Neural cell (in vitro differentiated cells): ENCODE measurements around the gene SLC44A5. TPM values are rescaled to one million over a fixed set of nuclear protein-coding genes. Genes with fewer than 3 reads are reported as not detected.

ENCODE experiments used
- H2AFZ ChIP-seq: fragments of 200-600, 300-800 bp; sonication (generic), shearing (Covaris generic); 2 replicates; pipeline ENCODE4 v1.6.0; 2014; ENCODE audit warnings: low read depth, mild to moderate bottlenecking, antibody characterized with exemption, low read length, moderate library complexity
- H3F3A ChIP-seq: fragments of 200-600 bp; shearing (Covaris generic); 2 replicates; pipeline ENCODE4 v1.6.1; 2016; ENCODE audit warnings: mild to moderate bottlenecking, moderate library complexity, mixed read lengths, antibody characterized with exemption, low read length; ENCODE audit not compliant: insufficient read depth, poor library complexity, severe bottlenecking
- H3K27ac ChIP-seq: fragments of 200-600, 300-800 bp; sonication (generic), shearing (Covaris generic); 2 replicates; pipeline ENCODE4 v1.5.1; 2014; ENCODE audit warnings: mild to moderate bottlenecking, low read length, moderate library complexity
- H3K27me3 ChIP-seq: fragments of 300-800, 200-600 bp; sonication (generic), shearing (Covaris generic); 2 replicates; pipeline ENCODE4 v1.6.0; 2014; ENCODE audit warnings: mild to moderate bottlenecking, low read depth, low read length, moderate library complexity; ENCODE audit not compliant: insufficient read depth
- H3K36me3 ChIP-seq: fragments of 300-800, 200-600 bp; sonication (generic), shearing (Covaris generic); 2 replicates; pipeline ENCODE4 v1.5.1; 2014; ENCODE audit warnings: mild to moderate bottlenecking, antibody characterized with exemption, low read length, moderate library complexity; ENCODE audit not compliant: insufficient read depth
- H3K4me2 ChIP-seq: fragments of 300-800, 200-600 bp; sonication (generic), shearing (Covaris generic); 2 replicates; pipeline ENCODE4 v1.6.0; 2014; ENCODE audit warnings: mild to moderate bottlenecking, low read length
- H3K4me3 ChIP-seq: fragments of 300-800, 200-600 bp; sonication (generic), shearing (Covaris generic); 2 replicates; pipeline ENCODE4 v1.5.1; 2014; ENCODE audit warnings: mild to moderate bottlenecking, low read length, moderate library complexity
- H3K79me2 ChIP-seq: fragments of 200-600 bp; shearing (Covaris generic); replicated peaks from 2 replicates; pipeline ENCODE4 v1.6.0; 2014; ENCODE audit warnings: mild to moderate bottlenecking, low read length, moderate library complexity; ENCODE audit not compliant: insufficient read depth
- H3K9ac ChIP-seq: fragments of 300-800, 200-600 bp; sonication (generic), shearing (Covaris generic); 2 replicates; pipeline ENCODE4 v1.6.1; 2016; ENCODE audit warnings: mild to moderate bottlenecking, low read length, mixed read lengths
- H3K9me2 ChIP-seq: fragments of 200-600 bp; shearing (Covaris generic); 2 replicates; pipeline ENCODE4 v1.6.1; 2016; ENCODE audit warnings: mild to moderate bottlenecking, low read length, mixed read lengths; ENCODE audit not compliant: insufficient read depth
- H3K9me3 ChIP-seq: fragments of 200-600, 300-800 bp; sonication (generic), shearing (Covaris generic); 2 replicates; pipeline ENCODE4 v1.6.1; 2016; ENCODE audit warnings: mild to moderate bottlenecking, mixed run types, low read length, moderate library complexity, mixed read lengths
- H4K20me1 ChIP-seq: fragments of 200-600 bp; shearing (Covaris generic); 2 replicates; pipeline ENCODE4 v1.6.1; 2016; ENCODE audit warnings: mild to moderate bottlenecking, mixed run types; ENCODE audit not compliant: insufficient read depth
- EP300 ChIP-seq: fragments of 450-650 bp; conservative IDR thresholded peaks from 2 replicates; pipeline ENCODE4 v1.6.1; 2014; ENCODE audit warnings: antibody characterized with exemption, mild to moderate bottlenecking, moderate library complexity; ENCODE audit not compliant: poor library complexity, severe bottlenecking
- EZH2 ChIP-seq: fragments of 200-600, 300-800 bp; shearing (Covaris generic), sonication (generic); IDR thresholded peaks from 2 replicates; pipeline ENCODE4 v1.6.1; 2014; ENCODE audit warnings: antibody characterized with exemption, low read length, borderline replicate concordance, mild to moderate bottlenecking; ENCODE audit not compliant: insufficient read depth, poor library complexity, severe bottlenecking
- MXI1 ChIP-seq: fragments of 450-650 bp; conservative IDR thresholded peaks from 2 replicates; pipeline ENCODE4 v1.6.1; 2014; ENCODE audit warnings: antibody characterized with exemption, mild to moderate bottlenecking; ENCODE audit not compliant: poor library complexity, severe bottlenecking
- POLR2AphosphoS5 ChIP-seq: IDR thresholded peaks from 2 replicates; pipeline ENCODE4 v1.6.1; 2012
- RAD21 ChIP-seq: fragments of 450-650 bp; conservative IDR thresholded peaks from 2 replicates; pipeline ENCODE4 v1.6.1; 2014; ENCODE audit warnings: antibody characterized with exemption, mild to moderate bottlenecking, moderate library complexity
- TAF1 ChIP-seq: IDR thresholded peaks from 2 replicates; pipeline ENCODE4 v1.6.1; 2012; ENCODE audit warnings: low read depth
- polyA plus RNA-seq: library from polyadenylated mRNA; depleted of rRNA; stranded (reverse); fragments of >200 nt; gene quantifications from 2 replicates; pipeline ENCODE4 v1.2.3, GENCODE V29; 2014
- TF ChIP-seq, protein P1 (sequence below): IDR thresholded peaks from 2 replicates; pipeline ENCODE4 v1.6.1; 2012; ENCODE audit warnings: borderline replicate concordance

The SLC44A5 gene
- polyA plus RNA-seq, 1 donor from 2014 or later, result 53.0 TPM

DNA sequence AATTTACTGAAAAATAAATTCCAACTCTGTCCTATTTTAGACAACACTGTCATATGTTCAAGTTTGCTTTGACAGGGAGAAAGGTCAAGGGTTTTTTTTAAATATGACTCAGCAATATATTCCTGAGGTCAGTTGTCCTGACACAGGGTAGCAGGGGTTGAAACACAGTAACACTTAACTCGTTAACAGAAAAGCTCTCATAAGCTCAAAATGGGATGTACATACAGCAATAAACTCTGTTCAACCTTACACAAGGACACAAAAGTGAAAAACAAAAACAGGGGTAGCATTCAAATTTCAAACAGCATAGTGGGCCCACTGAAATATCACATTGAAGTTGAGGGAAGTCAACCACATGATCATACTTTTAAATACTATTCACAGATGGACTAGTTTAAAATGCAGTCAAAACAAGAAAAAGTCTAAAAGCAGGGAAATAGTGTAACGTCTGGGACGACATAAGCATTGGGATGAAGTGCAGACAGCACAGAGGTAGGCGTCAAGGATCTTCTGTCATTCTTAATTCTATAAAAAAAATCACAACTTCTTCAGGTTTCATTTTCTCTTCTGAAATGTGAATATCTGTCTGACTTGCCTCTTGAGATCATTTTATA is 89.9 kb downstream of the SLC44A5 start:
- H3K79me2 ChIP-seq, result no peaks in the 10 kb centered on the region
- H3K9ac ChIP-seq, result no peak overlapping the region
- no peaks in the 10 kb centered on the region for H4K20me1 ChIP-seq
- no peak overlapping the region for H3K4me3 ChIP-seq
- no peaks in the 10 kb centered on the region for H3K36me3 ChIP-seq
- no peak for TF ChIP-seq TAF1
- TF ChIP-seq POLR2AphosphoS5, result no peak
- TF ChIP-seq RAD21, result no peak
- TF ChIP-seq EP300, result no peak
- TF ChIP-seq MXI1, result no peak
- TF ChIP-seq, protein P1, sequence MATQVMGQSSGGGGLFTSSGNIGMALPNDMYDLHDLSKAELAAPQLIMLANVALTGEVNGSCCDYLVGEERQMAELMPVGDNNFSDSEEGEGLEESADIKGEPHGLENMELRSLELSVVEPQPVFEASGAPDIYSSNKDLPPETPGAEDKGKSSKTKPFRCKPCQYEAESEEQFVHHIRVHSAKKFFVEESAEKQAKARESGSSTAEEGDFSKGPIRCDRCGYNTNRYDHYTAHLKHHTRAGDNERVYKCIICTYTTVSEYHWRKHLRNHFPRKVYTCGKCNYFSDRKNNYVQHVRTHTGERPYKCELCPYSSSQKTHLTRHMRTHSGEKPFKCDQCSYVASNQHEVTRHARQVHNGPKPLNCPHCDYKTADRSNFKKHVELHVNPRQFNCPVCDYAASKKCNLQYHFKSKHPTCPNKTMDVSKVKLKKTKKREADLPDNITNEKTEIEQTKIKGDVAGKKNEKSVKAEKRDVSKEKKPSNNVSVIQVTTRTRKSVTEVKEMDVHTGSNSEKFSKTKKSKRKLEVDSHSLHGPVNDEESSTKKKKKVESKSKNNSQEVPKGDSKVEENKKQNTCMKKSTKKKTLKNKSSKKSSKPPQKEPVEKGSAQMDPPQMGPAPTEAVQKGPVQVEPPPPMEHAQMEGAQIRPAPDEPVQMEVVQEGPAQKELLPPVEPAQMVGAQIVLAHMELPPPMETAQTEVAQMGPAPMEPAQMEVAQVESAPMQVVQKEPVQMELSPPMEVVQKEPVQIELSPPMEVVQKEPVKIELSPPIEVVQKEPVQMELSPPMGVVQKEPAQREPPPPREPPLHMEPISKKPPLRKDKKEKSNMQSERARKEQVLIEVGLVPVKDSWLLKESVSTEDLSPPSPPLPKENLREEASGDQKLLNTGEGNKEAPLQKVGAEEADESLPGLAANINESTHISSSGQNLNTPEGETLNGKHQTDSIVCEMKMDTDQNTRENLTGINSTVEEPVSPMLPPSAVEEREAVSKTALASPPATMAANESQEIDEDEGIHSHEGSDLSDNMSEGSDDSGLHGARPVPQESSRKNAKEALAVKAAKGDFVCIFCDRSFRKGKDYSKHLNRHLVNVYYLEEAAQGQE, result no peak
- no peak for TF ChIP-seq EZH2
- H3K27me3 ChIP-seq, result no peaks in the 10 kb centered on the region
- no peaks in the 10 kb centered on the region for H3K9me3 ChIP-seq
- no peak overlapping the region for H3K27ac ChIP-seq
- H2AFZ ChIP-seq, result no peak overlapping the region
- no peak overlapping the region for H3K4me2 ChIP-seq
- H3F3A ChIP-seq, result no peaks in the 10 kb centered on the region
- H3K9me2 ChIP-seq, result no peaks in the 10 kb centered on the region

DNA sequence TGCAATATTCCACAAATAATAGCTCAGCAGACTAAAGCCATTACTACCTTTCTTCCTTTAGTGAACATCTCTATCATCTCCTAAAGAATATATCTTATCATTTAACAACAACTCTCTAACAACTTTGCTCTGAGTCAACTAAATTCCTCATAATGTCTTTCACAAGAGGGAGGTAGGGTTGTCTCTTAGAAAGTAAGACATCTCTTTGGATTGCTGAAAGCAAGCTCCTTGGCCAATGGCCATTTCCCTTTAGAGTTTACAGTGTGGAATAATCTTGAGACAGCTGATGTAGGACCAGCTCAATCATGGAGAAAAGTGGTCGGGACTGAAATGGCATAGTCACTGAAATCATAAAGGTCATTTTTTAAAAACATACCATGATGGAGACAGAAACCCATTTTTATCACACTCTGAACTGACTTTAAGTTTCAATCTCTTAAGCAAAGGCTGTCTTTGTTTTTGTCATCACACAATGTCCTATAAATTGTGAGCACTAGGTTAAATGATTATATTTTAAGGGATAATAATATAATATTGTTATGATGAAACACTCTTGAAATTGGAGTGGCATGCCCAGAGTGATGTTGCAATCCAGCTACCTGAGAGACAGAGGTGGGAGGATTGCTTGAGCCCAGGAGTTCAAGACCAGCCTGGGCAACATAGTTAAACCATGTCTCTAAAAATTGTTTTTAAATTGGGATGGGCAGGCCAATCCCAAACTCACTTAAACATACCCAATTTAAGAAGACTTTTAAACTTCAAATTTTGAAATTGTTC is 91.1 kb downstream of the SLC44A5 start:
- H2AFZ ChIP-seq, result no peak overlapping the region
- no peaks in the 10 kb centered on the region for H3K36me3 ChIP-seq
- no peaks in the 10 kb centered on the region for H3F3A ChIP-seq
- no peaks in the 10 kb centered on the region for H3K9me3 ChIP-seq
- no peak for TF ChIP-seq RAD21
- no peak for TF ChIP-seq EZH2
- TF ChIP-seq, protein P1, result no peak
- no peaks in the 10 kb centered on the region for H3K27me3 ChIP-seq
- no peaks in the 10 kb centered on the region for H3K9me2 ChIP-seq
- no peaks in the 10 kb centered on the region for H4K20me1 ChIP-seq
- no peak overlapping the region for H3K9ac ChIP-seq
- H3K4me2 ChIP-seq, result no peak overlapping the region
- H3K79me2 ChIP-seq, result no peaks in the 10 kb centered on the region
- no peak overlapping the region for H3K4me3 ChIP-seq
- H3K27ac ChIP-seq, result no peak overlapping the region
